Neural cell (in vitro differentiated cells): ENCODE data around the gene SEC22A. TPM values are rescaled to one million over a fixed set of nuclear protein-coding genes. Genes with fewer than 3 reads are reported as not detected.

Experiments used
- H2AFZ ChIP-seq: fragments of 200-600, 300-800 bp; sonication (generic), shearing (Covaris generic); 2 replicates; pipeline ENCODE4 v1.6.0; 2014; ENCODE audit warnings: low read depth, mild to moderate bottlenecking, antibody characterized with exemption, low read length, moderate library complexity
- H3F3A ChIP-seq: fragments of 200-600 bp; shearing (Covaris generic); 2 replicates; pipeline ENCODE4 v1.6.1; 2016; ENCODE audit warnings: mild to moderate bottlenecking, moderate library complexity, mixed read lengths, antibody characterized with exemption, low read length; ENCODE audit not compliant: insufficient read depth, poor library complexity, severe bottlenecking
- H3K27ac ChIP-seq: fragments of 200-600, 300-800 bp; sonication (generic), shearing (Covaris generic); 2 replicates; pipeline ENCODE4 v1.5.1; 2014; ENCODE audit warnings: mild to moderate bottlenecking, low read length, moderate library complexity
- H3K27me3 ChIP-seq: fragments of 300-800, 200-600 bp; sonication (generic), shearing (Covaris generic); 2 replicates; pipeline ENCODE4 v1.6.0; 2014; ENCODE audit warnings: mild to moderate bottlenecking, low read depth, low read length, moderate library complexity; ENCODE audit not compliant: insufficient read depth
- H3K36me3 ChIP-seq: fragments of 300-800, 200-600 bp; sonication (generic), shearing (Covaris generic); 2 replicates; pipeline ENCODE4 v1.5.1; 2014; ENCODE audit warnings: mild to moderate bottlenecking, antibody characterized with exemption, low read length, moderate library complexity; ENCODE audit not compliant: insufficient read depth
- H3K4me2 ChIP-seq: fragments of 300-800, 200-600 bp; sonication (generic), shearing (Covaris generic); 2 replicates; pipeline ENCODE4 v1.6.0; 2014; ENCODE audit warnings: mild to moderate bottlenecking, low read length
- H3K4me3 ChIP-seq: fragments of 300-800, 200-600 bp; sonication (generic), shearing (Covaris generic); 2 replicates; pipeline ENCODE4 v1.5.1; 2014; ENCODE audit warnings: mild to moderate bottlenecking, low read length, moderate library complexity
- H3K79me2 ChIP-seq: fragments of 200-600 bp; shearing (Covaris generic); replicated peaks from 2 replicates; pipeline ENCODE4 v1.6.0; 2014; ENCODE audit warnings: mild to moderate bottlenecking, low read length, moderate library complexity; ENCODE audit not compliant: insufficient read depth
- H3K9ac ChIP-seq: fragments of 300-800, 200-600 bp; sonication (generic), shearing (Covaris generic); 2 replicates; pipeline ENCODE4 v1.6.1; 2016; ENCODE audit warnings: mild to moderate bottlenecking, low read length, mixed read lengths
- H3K9me2 ChIP-seq: fragments of 200-600 bp; shearing (Covaris generic); 2 replicates; pipeline ENCODE4 v1.6.1; 2016; ENCODE audit warnings: mild to moderate bottlenecking, low read length, mixed read lengths; ENCODE audit not compliant: insufficient read depth
- H3K9me3 ChIP-seq: fragments of 200-600, 300-800 bp; sonication (generic), shearing (Covaris generic); 2 replicates; pipeline ENCODE4 v1.6.1; 2016; ENCODE audit warnings: mild to moderate bottlenecking, mixed run types, low read length, moderate library complexity, mixed read lengths
- H4K20me1 ChIP-seq: fragments of 200-600 bp; shearing (Covaris generic); 2 replicates; pipeline ENCODE4 v1.6.1; 2016; ENCODE audit warnings: mild to moderate bottlenecking, mixed run types; ENCODE audit not compliant: insufficient read depth
- EP300 ChIP-seq: fragments of 450-650 bp; conservative IDR thresholded peaks from 2 replicates; pipeline ENCODE4 v1.6.1; 2014; ENCODE audit warnings: antibody characterized with exemption, mild to moderate bottlenecking, moderate library complexity; ENCODE audit not compliant: poor library complexity, severe bottlenecking
- EZH2 ChIP-seq: fragments of 200-600, 300-800 bp; shearing (Covaris generic), sonication (generic); IDR thresholded peaks from 2 replicates; pipeline ENCODE4 v1.6.1; 2014; ENCODE audit warnings: antibody characterized with exemption, low read length, borderline replicate concordance, mild to moderate bottlenecking; ENCODE audit not compliant: insufficient read depth, poor library complexity, severe bottlenecking
- MXI1 ChIP-seq: fragments of 450-650 bp; conservative IDR thresholded peaks from 2 replicates; pipeline ENCODE4 v1.6.1; 2014; ENCODE audit warnings: antibody characterized with exemption, mild to moderate bottlenecking; ENCODE audit not compliant: poor library complexity, severe bottlenecking
- POLR2AphosphoS5 ChIP-seq: IDR thresholded peaks from 2 replicates; pipeline ENCODE4 v1.6.1; 2012
- RAD21 ChIP-seq: fragments of 450-650 bp; conservative IDR thresholded peaks from 2 replicates; pipeline ENCODE4 v1.6.1; 2014; ENCODE audit warnings: antibody characterized with exemption, mild to moderate bottlenecking, moderate library complexity
- SMC3 ChIP-seq: fragments of 450-650 bp; conservative IDR thresholded peaks from 2 replicates; pipeline ENCODE4 v1.6.1; 2014; ENCODE audit warnings: antibody characterized with exemption, mild to moderate bottlenecking, moderate library complexity; ENCODE audit not compliant: poor library complexity
- TAF1 ChIP-seq: IDR thresholded peaks from 2 replicates; pipeline ENCODE4 v1.6.1; 2012; ENCODE audit warnings: low read depth
- polyA plus RNA-seq: library from polyadenylated mRNA; depleted of rRNA; stranded (reverse); fragments of >200 nt; gene quantifications from 2 replicates; pipeline ENCODE4 v1.2.3, GENCODE V29; 2014
- TF ChIP-seq, protein P1 (sequence below): IDR thresholded peaks from 2 replicates; pipeline ENCODE4 v1.6.1; 2012; ENCODE audit warnings: borderline replicate concordance
- TF ChIP-seq, protein P2 (sequence below): fragments of 450-650 bp; IDR thresholded peaks from 2 replicates; pipeline ENCODE4 v1.5.1; 2014; ENCODE audit warnings: antibody characterized with exemption, mild to moderate bottlenecking, moderate library complexity; ENCODE audit not compliant: poor library complexity, severe bottlenecking

The SEC22A gene
- polyA plus RNA-seq, 1 donor from 2014 or later: 44.0 TPM

DNA sequence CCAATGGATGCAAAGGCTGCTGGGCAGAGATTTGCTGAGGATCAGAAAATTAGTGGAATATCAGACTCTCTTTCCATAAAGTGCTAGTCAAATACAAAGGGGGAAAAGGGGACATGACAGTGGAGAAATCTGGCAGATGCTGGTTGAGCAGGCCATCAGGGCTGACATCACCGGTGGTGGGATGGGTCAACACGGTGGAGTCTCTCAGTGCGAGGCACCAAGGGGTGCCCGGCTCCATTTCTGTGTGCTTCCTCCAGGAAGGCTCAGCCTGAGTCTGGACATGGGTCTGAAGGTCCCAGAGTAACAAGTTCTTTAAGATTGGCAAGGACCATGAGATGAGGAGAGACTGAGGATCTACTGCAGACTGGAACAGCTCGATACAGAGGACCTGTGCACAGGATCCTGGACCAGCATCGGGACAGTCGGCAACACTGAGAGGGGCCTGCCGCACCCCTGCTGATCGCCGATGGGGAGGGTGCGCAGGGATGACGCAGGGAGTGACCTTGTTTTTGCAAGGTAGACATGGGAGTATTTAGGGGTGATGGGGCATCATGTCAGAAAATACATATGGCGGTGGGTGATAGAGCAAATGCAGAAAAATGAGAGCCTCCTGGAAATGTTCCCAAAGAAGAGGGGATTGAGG, 92.7 kb downstream of the SEC22A start:
- Histone ChIP-seq H3K27me3 (no peaks in the 10 kb centered on the region), H3K79me2 (no peaks in the 10 kb centered on the region), H4K20me1 (no peaks in the 10 kb centered on the region), H3K9me3 (no peaks in the 10 kb centered on the region), H3F3A (no peaks in the 10 kb centered on the region), H3K9me2 (no peaks in the 10 kb centered on the region), H3K27ac (no peak overlapping the region), H3K4me2 (no peak overlapping the region), H3K36me3 (no peaks in the 10 kb centered on the region), H3K4me3 (no peak overlapping the region), H3K9ac (no peak overlapping the region), H2AFZ (no peak overlapping the region)
- TF ChIP-seq, protein P1, sequence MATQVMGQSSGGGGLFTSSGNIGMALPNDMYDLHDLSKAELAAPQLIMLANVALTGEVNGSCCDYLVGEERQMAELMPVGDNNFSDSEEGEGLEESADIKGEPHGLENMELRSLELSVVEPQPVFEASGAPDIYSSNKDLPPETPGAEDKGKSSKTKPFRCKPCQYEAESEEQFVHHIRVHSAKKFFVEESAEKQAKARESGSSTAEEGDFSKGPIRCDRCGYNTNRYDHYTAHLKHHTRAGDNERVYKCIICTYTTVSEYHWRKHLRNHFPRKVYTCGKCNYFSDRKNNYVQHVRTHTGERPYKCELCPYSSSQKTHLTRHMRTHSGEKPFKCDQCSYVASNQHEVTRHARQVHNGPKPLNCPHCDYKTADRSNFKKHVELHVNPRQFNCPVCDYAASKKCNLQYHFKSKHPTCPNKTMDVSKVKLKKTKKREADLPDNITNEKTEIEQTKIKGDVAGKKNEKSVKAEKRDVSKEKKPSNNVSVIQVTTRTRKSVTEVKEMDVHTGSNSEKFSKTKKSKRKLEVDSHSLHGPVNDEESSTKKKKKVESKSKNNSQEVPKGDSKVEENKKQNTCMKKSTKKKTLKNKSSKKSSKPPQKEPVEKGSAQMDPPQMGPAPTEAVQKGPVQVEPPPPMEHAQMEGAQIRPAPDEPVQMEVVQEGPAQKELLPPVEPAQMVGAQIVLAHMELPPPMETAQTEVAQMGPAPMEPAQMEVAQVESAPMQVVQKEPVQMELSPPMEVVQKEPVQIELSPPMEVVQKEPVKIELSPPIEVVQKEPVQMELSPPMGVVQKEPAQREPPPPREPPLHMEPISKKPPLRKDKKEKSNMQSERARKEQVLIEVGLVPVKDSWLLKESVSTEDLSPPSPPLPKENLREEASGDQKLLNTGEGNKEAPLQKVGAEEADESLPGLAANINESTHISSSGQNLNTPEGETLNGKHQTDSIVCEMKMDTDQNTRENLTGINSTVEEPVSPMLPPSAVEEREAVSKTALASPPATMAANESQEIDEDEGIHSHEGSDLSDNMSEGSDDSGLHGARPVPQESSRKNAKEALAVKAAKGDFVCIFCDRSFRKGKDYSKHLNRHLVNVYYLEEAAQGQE: no peak
- no peak for TF ChIP-seq POLR2AphosphoS5
- TF ChIP-seq, protein P2, sequence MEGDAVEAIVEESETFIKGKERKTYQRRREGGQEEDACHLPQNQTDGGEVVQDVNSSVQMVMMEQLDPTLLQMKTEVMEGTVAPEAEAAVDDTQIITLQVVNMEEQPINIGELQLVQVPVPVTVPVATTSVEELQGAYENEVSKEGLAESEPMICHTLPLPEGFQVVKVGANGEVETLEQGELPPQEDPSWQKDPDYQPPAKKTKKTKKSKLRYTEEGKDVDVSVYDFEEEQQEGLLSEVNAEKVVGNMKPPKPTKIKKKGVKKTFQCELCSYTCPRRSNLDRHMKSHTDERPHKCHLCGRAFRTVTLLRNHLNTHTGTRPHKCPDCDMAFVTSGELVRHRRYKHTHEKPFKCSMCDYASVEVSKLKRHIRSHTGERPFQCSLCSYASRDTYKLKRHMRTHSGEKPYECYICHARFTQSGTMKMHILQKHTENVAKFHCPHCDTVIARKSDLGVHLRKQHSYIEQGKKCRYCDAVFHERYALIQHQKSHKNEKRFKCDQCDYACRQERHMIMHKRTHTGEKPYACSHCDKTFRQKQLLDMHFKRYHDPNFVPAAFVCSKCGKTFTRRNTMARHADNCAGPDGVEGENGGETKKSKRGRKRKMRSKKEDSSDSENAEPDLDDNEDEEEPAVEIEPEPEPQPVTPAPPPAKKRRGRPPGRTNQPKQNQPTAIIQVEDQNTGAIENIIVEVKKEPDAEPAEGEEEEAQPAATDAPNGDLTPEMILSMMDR: no peak
- TF ChIP-seq EZH2: no peak
- no peak for TF ChIP-seq MXI1
- no peak for TF ChIP-seq RAD21
- TF ChIP-seq EP300: no peak
- TF ChIP-seq TAF1: no peak
- no peak for TF ChIP-seq SMC3

DNA sequence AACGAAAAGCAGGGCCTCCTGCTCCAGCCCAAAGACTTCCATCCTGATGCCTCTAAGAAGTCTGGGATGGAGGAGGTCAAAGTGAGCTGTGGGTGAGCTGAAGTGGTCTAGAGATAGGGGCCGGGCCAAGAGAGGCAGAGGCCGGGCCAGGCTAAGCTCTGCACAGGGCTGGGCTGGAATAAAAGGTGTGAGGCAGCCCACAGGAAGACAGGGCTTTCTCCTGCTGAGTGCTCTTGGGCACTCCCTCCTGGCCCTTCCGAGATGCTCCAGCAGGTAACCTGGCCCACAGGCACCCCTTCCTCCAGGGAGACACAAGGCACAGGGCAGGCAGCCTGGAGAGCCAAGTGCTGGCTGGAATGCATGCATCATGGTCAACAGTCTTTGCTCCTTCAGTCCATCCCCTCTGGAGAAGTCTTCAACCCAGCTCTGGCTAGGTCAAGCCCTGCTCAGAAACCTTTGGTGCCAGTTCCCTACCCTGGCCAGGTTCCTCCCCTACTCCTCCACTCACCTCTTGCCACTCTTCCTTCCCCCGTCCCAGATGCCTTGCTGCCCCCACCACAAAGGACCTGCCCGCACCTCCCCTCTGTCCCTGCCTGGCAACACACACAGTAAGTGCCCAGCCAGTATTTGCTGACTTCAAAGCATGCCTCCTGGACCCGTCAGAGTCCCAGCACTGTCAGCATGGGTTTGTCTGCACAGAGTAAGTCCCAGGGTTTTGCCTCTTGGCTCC, 93.6 kb downstream of the SEC22A start:
- H3K27ac ChIP-seq: no peak overlapping the region
- H3K27me3 ChIP-seq: no peaks in the 10 kb centered on the region
- H3F3A ChIP-seq: no peaks in the 10 kb centered on the region
- H3K9me2 ChIP-seq: no peaks in the 10 kb centered on the region
- no peaks in the 10 kb centered on the region for H3K79me2 ChIP-seq
- no peaks in the 10 kb centered on the region for H3K9me3 ChIP-seq
- H2AFZ ChIP-seq: no peak overlapping the region
- no peak overlapping the region for H3K9ac ChIP-seq
- no peaks in the 10 kb centered on the region for H4K20me1 ChIP-seq
- H3K4me2 ChIP-seq: no peak overlapping the region
- TF ChIP-seq, protein P2: no peak
- TF ChIP-seq POLR2AphosphoS5 (no peak), TAF1 (no peak), MXI1 (no peak), EP300 (no peak), EZH2 (no peak), RAD21 (no peak), SMC3 (no peak)
- TF ChIP-seq, protein P1: no peak
- no peak overlapping the region for H3K4me3 ChIP-seq
- no peaks in the 10 kb centered on the region for H3K36me3 ChIP-seq
